GM13977 (cell line): ENCODE results near the gene MAGOH.
A peak's percentile ranks its signal among the peaks of the same experiment; 100 is the strongest.

Experiments
- DNase-seq: peaks from one replicate; pipeline ENCODE4 v3.0.0; 2012; ENCODE audit warnings: low spot score
- CTCF ChIP-seq: IDR thresholded peaks from 2 replicates; pipeline ENCODE4 v1.5.1; 2012; ENCODE audit warnings: mild to moderate bottlenecking, control low read depth; ENCODE audit not compliant: insufficient read depth; ENCODE audit errors: extremely low read depth, missing control alignments
- in situ Hi-C: fragments of 300-500 bp; cut with MboI; formaldehyde crosslinking; loops from one replicate; pipeline ENCODE4 v1.12.0; 2022; ENCODE audit warnings: low sequenced_read_pairs, low pct_unique_long_range_greater_than_20kb, mixed read lengths, inconsistent platforms; ENCODE audit not compliant: unreplicated experiment

Gene MAGOH

GRCh38 chr1:53264048-53264447 is 25.7 kb upstream of the MAGOH start:
- DNase-seq = no peak
- in situ Hi-C loops = no loop called here
- no peak for TF ChIP-seq CTCF

- in situ Hi-C loops = no loop called here
- DNase-seq = no peak
Observed at GRCh38 chr1:53262000-53262399, 23.7 kb upstream of the MAGOH start.

GRCh38 chr1:53260631-53261247 is 22.4 kb upstream of the MAGOH start:
- no peak for DNase-seq
- no peak for TF ChIP-seq CTCF
- in situ Hi-C loops = no loop called here

More at GRCh38 chr1:53262000-53262399, 23.7 kb upstream of the MAGOH start:
- TF ChIP-seq CTCF = no peak

GRCh38 chr1:53259932-53260331 is 21.6 kb upstream of the MAGOH start:
- in situ Hi-C loops = no loop called here
- DNase-seq = peak; percentile 26
- TF ChIP-seq CTCF = no peak

GRCh38 chr1:53258216-53258615 is 19.9 kb upstream of the MAGOH start:
- TF ChIP-seq CTCF = no peak
- in situ Hi-C loops = no loop called here
- DNase-seq = no peak

- in situ Hi-C loops = no loop called here
- no peak for DNase-seq
- no peak for TF ChIP-seq CTCF
Observed at GRCh38 chr1:53257454-53258081, 19.2 kb upstream of the MAGOH start.
